ENCODE results near the gene AHSP.
"Not testable (repeated sequence)": the region's sequence is repeated elsewhere in the genome, so short reads cannot be mapped to it uniquely, and the experiment has no call there.

Gene AHSP

GRCh38 chr16:31483081-31483480, 44.6 kb upstream of the AHSP start, which contains the start of gene SLC5A2:
Gene SLC5A2 (plus strand): TSS chr16:31483123. CDS start chr16:31483137, 14 bp downstream.
- H3K27me3 ChIP-seq (ENCODE audit: low read depth, low read length) = peaks cover 10% of the 10 kb centered on the region
- no peaks in the 10 kb centered on the region for H4K20me1 ChIP-seq (ENCODE audit: insufficient read depth, low read length)
- no peak within 1 kb of the TSS for H3K9ac ChIP-seq (ENCODE audit: low read length)
- no peak within 1 kb of the TSS for H3K4me3 ChIP-seq (ENCODE audit: low read length)
- H3K9me3 ChIP-seq (ENCODE audit: insufficient read depth, low read length) = no peaks in the 10 kb centered on the region
- H3K27ac ChIP-seq (ENCODE audit: low read length) = no peak within 1 kb of the TSS
- no peak within 1 kb of the TSS for H2AFZ ChIP-seq (ENCODE audit: low read depth, low read length)
- H3K4me2 ChIP-seq (ENCODE audit: low read length) = no peak within 1 kb of the TSS
- H3K36me3 ChIP-seq (replicated peaks; ENCODE audit: low read depth, low read length) = no peaks in the 10 kb centered on the region
- TF ChIP-seq EZH2phosphoT487 (IDR thresholded peaks at IDR 0.05; ENCODE audit: low read depth) (no peak), CTCF (IDR thresholded peaks at IDR 0.05; ENCODE audit: low read depth, low read length) (no peak)
- H3K4me1 ChIP-seq (ENCODE audit: low read length) = no peaks in the 10 kb centered on the region
- no peaks in the 10 kb centered on the region for H3K79me2 ChIP-seq (ENCODE audit: low read length)

- H3K4me1 ChIP-seq (ENCODE audit: low read length); H3K27me3 ChIP-seq (ENCODE audit: low read depth, low read length); H3K9me3 ChIP-seq (ENCODE audit: insufficient read depth, low read length); H3K4me3 ChIP-seq (ENCODE audit: low read length); H4K20me1 ChIP-seq (ENCODE audit: insufficient read depth, low read length); H2AFZ ChIP-seq (ENCODE audit: low read depth, low read length); H3K27ac ChIP-seq (ENCODE audit: low read length); H3K9ac ChIP-seq (ENCODE audit: low read length); H3K79me2 ChIP-seq (ENCODE audit: low read length); H3K36me3 ChIP-seq (replicated peaks; ENCODE audit: low read depth, low read length); H3K4me2 ChIP-seq (ENCODE audit: low read length): not testable (repeated sequence)
These were observed 43.7 kb upstream of the AHSP start for GRCh38 chr16:31484048-31484447.

GRCh38 chr16:31484491-31485171, 43.1 kb upstream of the AHSP start:
- Histone ChIP-seq H3K36me3 (replicated peaks; ENCODE audit: low read depth, low read length) (peaks cover 3% of the 10 kb centered on the region), H3K79me2 (ENCODE audit: low read length) (no peaks in the 10 kb centered on the region), H3K27ac (ENCODE audit: low read length) (no peak overlapping the region), H3K4me1 (ENCODE audit: low read length) (no peaks in the 10 kb centered on the region), H3K27me3 (ENCODE audit: low read depth, low read length) (peaks cover 10% of the 10 kb centered on the region), H4K20me1 (ENCODE audit: insufficient read depth, low read length) (no peaks in the 10 kb centered on the region), H3K4me2 (ENCODE audit: low read length) (no peak overlapping the region), H3K9ac (ENCODE audit: low read length) (no peak overlapping the region), H3K9me3 (ENCODE audit: insufficient read depth, low read length) (no peaks in the 10 kb centered on the region), H3K4me3 (ENCODE audit: low read length) (no peak overlapping the region), H2AFZ (ENCODE audit: low read depth, low read length) (no peak overlapping the region)
- no peak for TF ChIP-seq EZH2phosphoT487 (IDR thresholded peaks at IDR 0.05; ENCODE audit: low read depth)
- TF ChIP-seq CTCF (IDR thresholded peaks at IDR 0.05; ENCODE audit: low read depth, low read length) = no peak

DNA sequence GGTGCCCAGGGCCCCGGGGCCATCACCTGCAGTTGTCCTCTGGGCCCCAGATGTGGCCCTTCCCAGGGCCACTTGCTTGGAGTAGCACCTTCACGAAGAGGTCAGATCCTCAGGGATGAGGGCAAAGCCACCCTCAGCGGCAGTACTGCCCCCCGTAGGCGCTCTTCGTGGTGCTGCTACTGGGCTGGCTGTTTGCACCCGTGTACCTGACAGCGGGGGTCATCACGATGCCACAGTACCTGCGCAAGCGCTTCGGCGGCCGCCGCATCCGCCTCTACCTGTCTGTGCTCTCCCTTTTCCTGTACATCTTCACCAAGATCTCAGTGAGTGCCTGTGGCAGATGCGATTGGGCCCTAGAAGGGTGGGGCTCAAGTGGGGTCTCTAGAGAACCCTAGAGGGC, 42.1 kb upstream of the AHSP start:
- no peak overlapping the region for H3K4me2 ChIP-seq (ENCODE audit: low read length)
- no peaks in the 10 kb centered on the region for H3K4me1 ChIP-seq (ENCODE audit: low read length)
- peaks cover 10% of the 10 kb centered on the region for H3K27me3 ChIP-seq (ENCODE audit: low read depth, low read length)

More for the DNA sequence above, 42.1 kb upstream of the AHSP start:
- Histone ChIP-seq H4K20me1 (ENCODE audit: insufficient read depth, low read length) (no peaks in the 10 kb centered on the region), H3K27ac (ENCODE audit: low read length) (no peak overlapping the region), H2AFZ (ENCODE audit: low read depth, low read length) (no peak overlapping the region), H3K9me3 (ENCODE audit: insufficient read depth, low read length) (no peaks in the 10 kb centered on the region), H3K4me3 (ENCODE audit: low read length) (no peak overlapping the region), H3K9ac (ENCODE audit: low read length) (no peak overlapping the region), H3K79me2 (ENCODE audit: low read length) (no peaks in the 10 kb centered on the region), H3K36me3 (replicated peaks; ENCODE audit: low read depth, low read length) (peaks cover 3% of the 10 kb centered on the region)
- TF ChIP-seq EZH2phosphoT487 (IDR thresholded peaks at IDR 0.05; ENCODE audit: low read depth) (no peak), CTCF (IDR thresholded peaks at IDR 0.05; ENCODE audit: low read depth, low read length) (no peak)
